HG03280 (cell line): ENCODE measurements around the gene MYL11.
"Not testable (repeated sequence)": the region's sequence is repeated elsewhere in the genome, so short reads cannot be mapped to it uniquely, and the experiment has no call there.

Source experiments
- ATAC-seq: cut with Tn5 transposase; IDR thresholded peaks from one replicate; pipeline ENCODE4 v1.9.1; 2021; ENCODE audit warnings: mild to moderate bottlenecking, moderate library complexity; ENCODE audit not compliant: unreplicated experiment

MYL11 gene

GRCh38 chr16:30374538-30374937 lies at the start of gene MYL11:
Gene MYL11, plus strand, starts transcription at chr16:30374802. Its CDS starts 56 bp downstream, at chr16:30374858.
- ATAC-seq: no peak

GRCh38 chr16:30334473-30334989 lies 40.1 kb upstream of the MYL11 start:
- peak; percentile 84 for ATAC-seq

GRCh38 chr16:30335028-30335597 lies 39.5 kb upstream of the MYL11 start:
- peak; percentile 81 for ATAC-seq

- ATAC-seq: peak; percentile 7
Observed at GRCh38 chr16:30335598-30336474, 38.8 kb upstream of the MYL11 start.

GRCh38 chr16:30337964-30338357 lies 36.6 kb upstream of the MYL11 start:
- not testable (repeated sequence) for ATAC-seq

GRCh38 chr16:30338715-30339114 lies 35.9 kb upstream of the MYL11 start:
- not testable (repeated sequence) for ATAC-seq

- no peak for ATAC-seq
Observed at GRCh38 chr16:30340621-30341020, 34.0 kb upstream of the MYL11 start.

GRCh38 chr16:30341971-30342370 lies 32.6 kb upstream of the MYL11 start:
- not testable (repeated sequence) for ATAC-seq

GRCh38 chr16:30342751-30343490 lies 31.7 kb upstream of the MYL11 start:
- no peak for ATAC-seq

- not testable (repeated sequence) for ATAC-seq
Observed at GRCh38 chr16:30343491-30343820, 31.1 kb upstream of the MYL11 start.

GRCh38 chr16:30346286-30346685 lies 28.3 kb upstream of the MYL11 start:
- ATAC-seq: no peak

- no peak for ATAC-seq
Observed at GRCh38 chr16:30348113-30348512, 26.5 kb upstream of the MYL11 start.

- ATAC-seq: no peak
Observed at GRCh38 chr16:30348929-30349328, 25.7 kb upstream of the MYL11 start.

GRCh38 chr16:30349675-30350074 lies 24.9 kb upstream of the MYL11 start:
- no peak for ATAC-seq

GRCh38 chr16:30350134-30350871 lies 24.3 kb upstream of the MYL11 start:
- ATAC-seq: no peak

GRCh38 chr16:30351001-30351441 lies 23.6 kb upstream of the MYL11 start:
- ATAC-seq: no peak

GRCh38 chr16:30351586-30352419 lies 22.8 kb upstream of the MYL11 start:
- no peak for ATAC-seq

- no peak for ATAC-seq
Observed at GRCh38 chr16:30352488-30353401, 21.9 kb upstream of the MYL11 start.
